Stomach (tissue), 9 donors: ENCODE data around the gene ARSA. TPM values are rescaled to one million over a fixed set of nuclear protein-coding genes. Genes with fewer than 3 reads are reported as not detected.
"Not testable (repeated sequence)": the region's sequence is repeated elsewhere in the genome, so short reads cannot be mapped to it uniquely, and the experiment has no call there.

Experiments used
- DNase-seq, 2 donors: peaks; one replicate each; pipeline versions ENCODE4 v3.0.0 to v3.0.0-alpha.2; 2013 to 2019
- H3K27ac ChIP-seq, 5 donors: fragments of 200-600 bp in 4 of 5; sonication (generic) in 4 of 5; one replicate each; pipeline ENCODE4 v1.5.1; 2013 to 2019; ENCODE audit warnings: mild to moderate bottlenecking in 1 of 5, moderate library complexity in 1 of 5
- H3K27me3 ChIP-seq, 3 donors: fragments of 200-600 bp; sonication (generic); one replicate each; pipeline ENCODE4 v1.5.1; 2017 to 2019; ENCODE audit warnings: mixed run types in 1 of 3
- H3K36me3 ChIP-seq, 4 donors: fragments of 200-600 bp; sonication (generic); 1 replicate in 3 of 4; 2 replicates in 1 of 4; pipeline ENCODE4 v1.5.1; 2016 to 2019
- H3K4me1 ChIP-seq, 4 donors: fragments of 200-600 bp; sonication (generic); one replicate each; pipeline ENCODE4 v1.5.1; 2016 to 2019
- H3K4me3 ChIP-seq, 4 donors: fragments of 200-600 bp; sonication (generic) in 3 of 4; one replicate each; pipeline ENCODE4 v1.5.1; 2016 to 2019; ENCODE audit warnings: mild to moderate bottlenecking in 1 of 4
- H3K9me3 ChIP-seq, 4 donors: fragments of 200-600 bp; sonication (generic); one replicate each; pipeline ENCODE4 v1.5.1; 2016 to 2019
- EP300 ChIP-seq: sonication (generic); formaldehyde crosslinking; IDR thresholded peaks from one replicate; pipeline ENCODE4 v1.6.1; 2017; ENCODE audit warnings: antibody characterized with exemption
- POLR2A ChIP-seq, 4 donors: fragments of 450-650 bp; IDR thresholded peaks; one replicate each; pipeline ENCODE4 v1.6.1; 2016; ENCODE audit warnings: antibody characterized with exemption in 4 of 4, control low read depth in 2 of 4, mild to moderate bottlenecking in 1 of 4, moderate library complexity in 1 of 4
- POLR2AphosphoS5 ChIP-seq, 3 donors: sonication (generic); formaldehyde crosslinking; IDR thresholded peaks; one replicate each; pipeline ENCODE4 v1.6.1; 2016; ENCODE audit warnings: antibody characterized with exemption in 3 of 3
- WGBS, 5 donors: extraction: QIAGEN DNeasy Blood & Tissue Kit in 3 of 5; methylation state at CpG; one replicate each; pipeline versions ENCODE4 v1.1.5 to v1.1.7; 2013 to 2018; 5-methylcytosine and 5-hydroxymethylcytosine counted together
- intact Hi-C: fragments of 100-400 bp; cut with DNase I; formaldehyde crosslinking; loops from one replicate; pipeline ENCODE4 v1.15.1; 2023; ENCODE audit warnings: low total_unique reads
- polyA plus RNA-seq, 3 donors: library from polyadenylated mRNA; stranded (reverse); fragments of 200-250 nt; gene quantifications; one replicate each; pipeline ENCODE4 v1.2.3, GENCODE V29; 2013
- total RNA-seq, 5 donors: library from RNA; depleted of rRNA; stranded (reverse); fragments of >200 nt; gene quantifications; one replicate each; pipeline versions ENCODE4 v1.1.0 to v1.2.3, GENCODE V29; 2014 to 2016
- TF ChIP-seq, protein P1 (sequence below), 7 experiments: fragments of 450-650 bp in 4 of 7; fragments of 200-600 bp in 3 of 7; sonication (generic) in 3 of 7; IDR thresholded peaks; one replicate each; pipeline ENCODE4 v1.5.1; 2016 to 2019; ENCODE audit warnings: antibody characterized with exemption in 7 of 7, control low read depth in 2 of 7, mild to moderate bottlenecking in 1 of 7
- donor health status: healthy with polysubstance abuse.
- donor health status: Bipolar disorder and iron deficiency.
- donor health status: healthy.

ARSA gene
- total and polyA plus RNA-seq, 8 donors, result 7.7 to 88.1 (median 43.4) TPM

DNA sequence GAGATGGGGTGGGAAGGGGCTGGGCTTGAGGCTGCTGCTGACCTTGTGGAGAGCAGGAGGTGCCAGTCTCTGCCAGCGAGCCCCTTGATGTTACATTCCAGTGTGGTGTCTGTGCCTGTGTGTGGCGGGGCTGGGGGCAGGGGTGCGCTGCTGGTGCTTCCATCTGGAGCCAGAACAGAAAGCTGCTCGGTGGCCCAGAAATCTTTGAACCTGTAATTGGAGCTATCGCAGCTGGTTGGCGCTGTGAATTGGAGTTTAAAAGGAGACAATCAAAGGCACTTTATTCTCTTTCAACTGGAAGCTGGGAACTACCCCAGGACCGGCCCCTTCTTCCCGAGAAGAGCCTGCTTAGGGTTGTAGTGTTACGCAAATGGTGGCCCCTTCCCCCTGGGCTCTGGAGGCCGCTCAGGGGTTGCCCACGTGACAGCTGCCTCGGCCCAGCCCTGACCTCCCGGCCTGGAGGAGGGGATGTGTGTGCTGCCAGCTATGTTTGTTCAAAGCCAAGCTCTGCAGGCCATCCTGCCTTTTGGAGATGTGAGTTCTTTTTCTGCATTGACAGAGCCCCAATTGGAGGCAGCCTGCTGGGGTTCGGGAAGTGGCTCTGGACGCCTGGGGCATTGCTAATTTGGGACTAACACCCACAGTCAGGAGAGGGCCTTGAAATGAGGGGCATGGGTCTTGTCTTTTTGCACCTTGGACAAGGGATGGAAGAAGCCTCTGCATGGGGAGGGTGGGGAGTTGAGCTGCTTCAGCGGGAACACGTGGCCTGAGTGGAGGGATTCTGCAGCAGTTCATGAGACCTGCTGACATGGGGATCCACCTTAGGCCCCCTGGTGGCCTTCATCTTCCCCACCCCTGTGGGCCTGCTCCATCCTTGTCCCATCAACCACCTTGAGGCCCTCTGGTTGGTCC lies 14.0 kb upstream of the ARSA start:
- TF ChIP-seq, protein P1, sequence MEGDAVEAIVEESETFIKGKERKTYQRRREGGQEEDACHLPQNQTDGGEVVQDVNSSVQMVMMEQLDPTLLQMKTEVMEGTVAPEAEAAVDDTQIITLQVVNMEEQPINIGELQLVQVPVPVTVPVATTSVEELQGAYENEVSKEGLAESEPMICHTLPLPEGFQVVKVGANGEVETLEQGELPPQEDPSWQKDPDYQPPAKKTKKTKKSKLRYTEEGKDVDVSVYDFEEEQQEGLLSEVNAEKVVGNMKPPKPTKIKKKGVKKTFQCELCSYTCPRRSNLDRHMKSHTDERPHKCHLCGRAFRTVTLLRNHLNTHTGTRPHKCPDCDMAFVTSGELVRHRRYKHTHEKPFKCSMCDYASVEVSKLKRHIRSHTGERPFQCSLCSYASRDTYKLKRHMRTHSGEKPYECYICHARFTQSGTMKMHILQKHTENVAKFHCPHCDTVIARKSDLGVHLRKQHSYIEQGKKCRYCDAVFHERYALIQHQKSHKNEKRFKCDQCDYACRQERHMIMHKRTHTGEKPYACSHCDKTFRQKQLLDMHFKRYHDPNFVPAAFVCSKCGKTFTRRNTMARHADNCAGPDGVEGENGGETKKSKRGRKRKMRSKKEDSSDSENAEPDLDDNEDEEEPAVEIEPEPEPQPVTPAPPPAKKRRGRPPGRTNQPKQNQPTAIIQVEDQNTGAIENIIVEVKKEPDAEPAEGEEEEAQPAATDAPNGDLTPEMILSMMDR (IDR thresholded peaks at IDR 0.05), result peak in 1 of 7 experiments; percentile 26
- TF ChIP-seq EP300, result no peak
- Histone ChIP-seq H3K9me3 (no peaks in the 10 kb centered on the region), H3K4me3 (no peak overlapping the region), H3K36me3 (no peaks in the 10 kb centered on the region), H3K27ac (peak overlapping the region in 4 of 5 donors; percentile 34 to 46 (median 36)), H3K27me3 (peaks cover 0 to 49% (median 17%) of the 10 kb centered on the region in 3 donors), H3K4me1 (peaks cover 0 to 11% (median 9%) of the 10 kb centered on the region in 4 donors)
- intact Hi-C loops, result no loop called here
- 17 to 22% (median 19%) methylated on average over 17 of the region's 17 CpGs for WGBS, 5 donors
- DNase-seq, result peak in 1 of 2 donors; percentile 70

DNA sequence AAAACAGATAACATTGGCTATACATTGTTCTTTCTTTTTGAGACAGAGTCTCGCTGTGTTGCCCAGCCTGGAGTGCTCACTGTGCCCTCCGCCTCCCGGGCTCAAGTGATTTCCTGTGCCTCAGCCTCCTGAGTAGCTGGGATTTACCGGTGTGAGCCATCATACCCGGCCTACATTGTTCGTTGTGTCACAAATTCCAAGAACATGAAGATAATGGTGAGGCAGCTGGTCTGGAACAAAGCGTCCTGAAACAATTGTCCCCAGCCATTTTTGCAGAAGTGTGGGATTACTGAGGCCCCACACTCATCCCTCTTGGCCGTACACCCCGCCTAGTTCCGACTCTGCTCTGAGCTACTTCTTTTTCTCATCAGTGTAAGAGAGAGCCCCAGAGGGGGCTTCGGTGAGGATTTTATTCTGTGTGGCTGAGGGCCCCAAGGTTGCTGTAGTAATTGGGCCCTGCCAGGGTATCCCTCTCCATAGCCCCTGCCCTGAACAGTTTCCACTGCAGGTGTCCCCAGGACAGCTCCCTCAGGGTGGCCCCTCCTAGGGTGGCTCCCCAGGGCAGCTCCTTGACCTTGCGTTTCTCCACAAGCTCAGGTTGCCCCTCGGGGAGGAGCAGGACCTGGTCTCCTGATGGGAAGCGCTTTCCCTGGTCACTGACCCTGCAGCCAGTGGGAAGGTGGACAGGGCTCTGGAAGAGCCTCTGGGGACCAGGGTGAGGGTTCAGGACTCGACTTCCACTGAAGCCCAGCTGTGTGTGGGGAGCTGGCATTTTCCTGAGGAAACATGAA lies 13.1 kb upstream of the ARSA start:
- no peaks in the 10 kb centered on the region for H3K36me3 ChIP-seq
- intact Hi-C loops, result no loop called here
- peak in 1 of 2 donors; percentile 8 for DNase-seq
- peaks cover 0 to 44% (median 17%) of the 10 kb centered on the region in 3 donors for H3K27me3 ChIP-seq
- peaks cover 0 to 11% (median 9%) of the 10 kb centered on the region in 4 donors for H3K4me1 ChIP-seq
- 81 to 85% (median 82%) methylated on average over 15 of the region's 15 CpGs for WGBS, 5 donors
- TF ChIP-seq, protein P1 (IDR thresholded peaks at IDR 0.05), result no peak
- TF ChIP-seq EP300 (no peak), POLR2AphosphoS5 (IDR thresholded peaks at IDR 0.05) (no peak), POLR2A (IDR thresholded peaks at IDR 0.05) (no peak)
- H3K9me3 ChIP-seq, result no peaks in the 10 kb centered on the region
- H3K4me3 ChIP-seq, result no peak overlapping the region
- peak overlapping the region in 4 of 5 donors; percentile 34 to 46 (median 36) for H3K27ac ChIP-seq

DNA sequence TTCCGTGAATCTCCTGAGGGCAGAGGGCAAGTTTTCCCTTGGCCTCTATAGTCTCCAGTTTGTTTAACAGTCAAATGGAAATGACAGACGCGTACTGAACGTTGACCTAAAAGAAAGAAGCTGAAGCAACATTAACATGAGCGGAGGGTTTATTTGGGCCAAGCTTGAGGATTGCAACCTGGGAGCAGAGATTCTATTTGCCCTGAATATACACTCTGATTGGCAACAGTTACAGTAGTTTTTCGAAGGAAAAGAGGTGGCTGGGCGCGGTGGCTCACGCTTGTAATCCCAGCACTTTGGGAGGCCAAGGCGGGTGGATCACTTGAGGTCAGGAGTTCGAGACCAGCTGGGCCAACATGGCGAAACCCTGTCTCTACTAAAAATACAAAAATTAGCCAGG lies 12.3 kb upstream of the ARSA start:
- H3K27me3 ChIP-seq, result peaks cover 0 to 36% (median 12%) of the 10 kb centered on the region in 3 donors
- H3K4me3 ChIP-seq, H3K36me3 ChIP-seq, intact Hi-C loops, H3K9me3 ChIP-seq, DNase-seq, H3K27ac ChIP-seq: not testable (repeated sequence)
- peaks cover 0 to 11% (median 9%) of the 10 kb centered on the region in 4 donors for H3K4me1 ChIP-seq
- 87 to 96% (median 93%) methylated on average over 12 of the region's 12 CpGs for WGBS, 5 donors

DNA sequence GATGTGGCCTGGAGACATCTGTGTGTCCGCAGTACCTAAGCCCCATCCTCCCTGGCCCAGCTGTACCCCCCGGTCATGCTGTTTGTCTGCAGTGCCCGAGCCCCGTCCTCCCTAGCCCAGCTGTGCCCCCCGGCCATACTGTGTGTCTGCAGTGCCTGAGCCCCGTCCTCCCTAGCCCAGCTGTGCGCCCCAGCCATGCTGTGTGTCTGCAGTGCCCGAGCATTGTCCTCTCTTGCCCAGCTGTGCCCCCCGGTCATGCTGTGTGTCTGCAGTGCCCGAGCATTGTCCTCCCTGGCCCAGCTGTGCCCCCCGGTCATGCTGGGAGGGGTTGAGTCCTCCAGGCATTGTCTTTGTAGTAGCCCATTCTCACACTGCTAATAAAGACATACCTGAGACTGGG lies 7.6 kb upstream of the ARSA start:
- H3K27me3 ChIP-seq, result no peaks in the 10 kb centered on the region
- no peaks in the 10 kb centered on the region for H3K9me3 ChIP-seq
- whole genome bisulfite sequencing, 5 donors, result 89 to 95% (median 94%) methylated on average over 11 of the region's 11 CpGs
- no peaks in the 10 kb centered on the region for H3K4me1 ChIP-seq
- no peak overlapping the region for H3K27ac ChIP-seq
- no peak for TF ChIP-seq EP300
- TF ChIP-seq, protein P1 (IDR thresholded peaks at IDR 0.05), result no peak
- TF ChIP-seq POLR2AphosphoS5 (IDR thresholded peaks at IDR 0.05), result no peak
- TF ChIP-seq POLR2A (IDR thresholded peaks at IDR 0.05), result no peak
- intact Hi-C loops, result no loop called here
- no peaks in the 10 kb centered on the region for H3K36me3 ChIP-seq
- DNase-seq, result no peak
- H3K4me3 ChIP-seq, result no peak overlapping the region
